ENCODE measurements around the gene FBXO8.

The FBXO8 gene

GRCh38 chr4:174241162-174241561 is 42.3 kb downstream of the FBXO8 start:
- DNase-seq, result no peak

GRCh38 chr4:174236359-174236758 is 47.1 kb downstream of the FBXO8 start:
- no peak for DNase-seq

- no peak for DNase-seq
Observed at GRCh38 chr4:174230680-174231079, 52.8 kb downstream of the FBXO8 start.

GRCh38 chr4:174230148-174230547 is 53.3 kb downstream of the FBXO8 start:
- DNase-seq, result no peak

- DNase-seq, result no peak
Observed at GRCh38 chr4:174228988-174229387, 54.5 kb downstream of the FBXO8 start.

- DNase-seq, result no peak
Observed at GRCh38 chr4:174225349-174226049, 58.0 kb downstream of the FBXO8 start.

GRCh38 chr4:174224550-174224949 is 58.9 kb downstream of the FBXO8 start:
- DNase-seq, result no peak

- no peak for DNase-seq
Observed at GRCh38 chr4:174222266-174222872, 61.1 kb downstream of the FBXO8 start.

GRCh38 chr4:174218127-174218790 is 65.2 kb downstream of the FBXO8 start:
- DNase-seq, result no peak

- DNase-seq, result no peak
Observed at GRCh38 chr4:174217273-174218126, 66.0 kb downstream of the FBXO8 start.

- no peak for DNase-seq
Observed at GRCh38 chr4:174216799-174217272, 66.6 kb downstream of the FBXO8 start.

- no peak for DNase-seq
Observed at GRCh38 chr4:174215961-174216680, 67.3 kb downstream of the FBXO8 start.

- no peak for DNase-seq
Observed at GRCh38 chr4:174215057-174215456, 68.4 kb downstream of the FBXO8 start.

- peak; percentile 35 for DNase-seq
Observed at GRCh38 chr4:174214101-174214878, 69.2 kb downstream of the FBXO8 start.

- no peak for DNase-seq
Observed at GRCh38 chr4:174213731-174214100, 69.8 kb downstream of the FBXO8 start.

- DNase-seq, result no peak
Observed at GRCh38 chr4:174212061-174212460, 71.4 kb downstream of the FBXO8 start.

- no peak for DNase-seq
Observed at GRCh38 chr4:174211622-174212044, 71.8 kb downstream of the FBXO8 start.

- DNase-seq, result no peak
Observed at GRCh38 chr4:174210952-174211490, 72.4 kb downstream of the FBXO8 start.

- DNase-seq, result no peak
Observed at GRCh38 chr4:174210354-174210753, 73.1 kb downstream of the FBXO8 start.

GRCh38 chr4:174209341-174209740 is 74.1 kb downstream of the FBXO8 start:
- DNase-seq, result no peak

- DNase-seq, result no peak
Observed at GRCh38 chr4:174207367-174207766, 76.1 kb downstream of the FBXO8 start.

Measured in NCI-H748 treated with DMSO at 0.1 percent for 48 hours (cell line).